Mesenchymal stem cell (in vitro differentiated cells and primary cell): ENCODE results near the gene POU3F2.

ENCODE experiments used
- DNase-seq: peaks from one replicate; pipeline ENCODE4 v3.0.0-alpha.2; 2013
- H2AFZ ChIP-seq: one replicate; pipeline ENCODE4 v1.6.1; 2013; ENCODE audit warnings: low read depth, mild to moderate bottlenecking, control low read depth, inconsistent platforms, low read length, moderate library complexity
- H2AK5ac ChIP-seq: 2 replicates; pipeline ENCODE4 v1.6.1; 2013; ENCODE audit warnings: low read length, moderate library complexity, mild to moderate bottlenecking, inconsistent platforms; ENCODE audit not compliant: severe bottlenecking
- H2BK120ac ChIP-seq: one replicate; pipeline ENCODE4 v1.6.1; 2013; ENCODE audit warnings: low read depth, mild to moderate bottlenecking, inconsistent platforms, low read length, moderate library complexity
- H2BK12ac ChIP-seq, 2 experiments: one replicate each; pipeline ENCODE4 v1.6.1; 2013; ENCODE audit warnings: inconsistent platforms in 2 of 2, low read length in 2 of 2, mild to moderate bottlenecking in 2 of 2, moderate library complexity in 2 of 2, control low read depth in 1 of 2
- H2BK15ac ChIP-seq: one replicate; pipeline ENCODE4 v1.6.1; 2013; ENCODE audit warnings: mild to moderate bottlenecking, low read depth, inconsistent platforms; ENCODE audit not compliant: poor library complexity, severe bottlenecking
- H2BK5ac ChIP-seq: 2 replicates; pipeline ENCODE4 v1.6.1; 2013; ENCODE audit warnings: low read depth, mild to moderate bottlenecking, low read length, control low read depth, inconsistent platforms; ENCODE audit not compliant: poor library complexity, severe bottlenecking
- H3K14ac ChIP-seq, 2 experiments: one replicate each; pipeline ENCODE4 v1.6.1; 2013; ENCODE audit warnings: inconsistent platforms in 2 of 2, low read length in 2 of 2, control low read depth in 1 of 2, mild to moderate bottlenecking in 1 of 2, moderate library complexity in 1 of 2
- H3K18ac ChIP-seq, 2 experiments: one replicate each; pipeline ENCODE4 v1.6.1; 2013; ENCODE audit warnings: inconsistent platforms in 2 of 2, low read length in 2 of 2, control low read depth in 1 of 2, low read depth in 1 of 2, mild to moderate bottlenecking in 1 of 2
- H3K23ac ChIP-seq, 2 experiments: one replicate each; pipeline ENCODE4 v1.6.1; 2013; ENCODE audit warnings: inconsistent platforms in 2 of 2, low read length in 2 of 2, mild to moderate bottlenecking in 2 of 2, moderate library complexity in 2 of 2, control low read depth in 1 of 2
- H3K27ac ChIP-seq: 2 replicates; pipeline ENCODE4 v1.5.1; 2013; ENCODE audit warnings: mild to moderate bottlenecking, moderate library complexity, low read length, control low read depth, inconsistent platforms; ENCODE audit not compliant: poor library complexity, severe bottlenecking
- H3K27me3 ChIP-seq, 2 experiments: 2 replicates each; pipeline versions ENCODE4 v1.6.1 to v1.7.0; 2013; ENCODE audit warnings: low read length in 2 of 2, mild to moderate bottlenecking in 2 of 2, moderate library complexity in 2 of 2, control low read depth in 1 of 2, inconsistent platforms in 1 of 2; ENCODE audit not compliant: control insufficient read depth in 1 of 2, insufficient read depth in 1 of 2
- H3K36me3 ChIP-seq, 2 experiments: 2 replicates each; pipeline versions ENCODE4 v1.6.1 to v1.7.0; 2013; ENCODE audit warnings: low read length in 2 of 2, control low read depth in 1 of 2, inconsistent platforms in 1 of 2, low read depth in 1 of 2, mild to moderate bottlenecking in 1 of 2; ENCODE audit not compliant: insufficient read depth in 2 of 2, control insufficient read depth in 1 of 2
- H3K4ac ChIP-seq, 2 experiments: one replicate each; pipeline ENCODE4 v1.6.1; 2013; ENCODE audit warnings: inconsistent platforms in 2 of 2, low read length in 2 of 2, mild to moderate bottlenecking in 2 of 2, moderate library complexity in 2 of 2, control low read depth in 1 of 2, low read depth in 1 of 2
- H3K4me1 ChIP-seq: 2 replicates; pipeline ENCODE4 v1.6.1; 2013; ENCODE audit warnings: low read depth, low read length, control low read depth; ENCODE audit not compliant: control insufficient read depth, insufficient read depth
- H3K4me2 ChIP-seq: 2 replicates; pipeline ENCODE4 v1.6.1; 2013; ENCODE audit warnings: low read length, mild to moderate bottlenecking, inconsistent platforms; ENCODE audit not compliant: poor library complexity, severe bottlenecking
- H3K4me3 ChIP-seq, 2 experiments: 2 replicates each; pipeline versions ENCODE4 v1.5.1 to v1.7.0; 2013; ENCODE audit warnings: low read length in 2 of 2, mild to moderate bottlenecking in 2 of 2, control low read depth in 1 of 2, low read depth in 1 of 2; ENCODE audit not compliant: insufficient read depth in 1 of 2
- H3K79me1 ChIP-seq: replicated peaks from 2 replicates; pipeline ENCODE4 v1.6.1; 2013; ENCODE audit warnings: mild to moderate bottlenecking, control low read depth, low read length, inconsistent platforms; ENCODE audit not compliant: poor library complexity, severe bottlenecking
- H3K9ac ChIP-seq: 2 replicates; pipeline ENCODE4 v1.7.0; 2013; ENCODE audit warnings: mild to moderate bottlenecking, low read length, moderate library complexity
- H3K9me3 ChIP-seq: 2 replicates; pipeline ENCODE4 v1.7.0; 2013; ENCODE audit warnings: mild to moderate bottlenecking, low read length; ENCODE audit not compliant: control insufficient read depth
- H4K8ac ChIP-seq: one replicate; pipeline ENCODE4 v1.6.1; 2013; ENCODE audit warnings: inconsistent platforms, mild to moderate bottlenecking, low read length, moderate library complexity
- H4K91ac ChIP-seq: one replicate; pipeline ENCODE4 v1.6.1; 2013; ENCODE audit warnings: mild to moderate bottlenecking, low read length, inconsistent platforms
- WGBS: methylation state at CpG from one replicate; pipeline ENCODE4 v1.1.7; 2013; ENCODE audit warnings: mixed read lengths; 5-methylcytosine and 5-hydroxymethylcytosine counted together

Gene POU3F2

DNA sequence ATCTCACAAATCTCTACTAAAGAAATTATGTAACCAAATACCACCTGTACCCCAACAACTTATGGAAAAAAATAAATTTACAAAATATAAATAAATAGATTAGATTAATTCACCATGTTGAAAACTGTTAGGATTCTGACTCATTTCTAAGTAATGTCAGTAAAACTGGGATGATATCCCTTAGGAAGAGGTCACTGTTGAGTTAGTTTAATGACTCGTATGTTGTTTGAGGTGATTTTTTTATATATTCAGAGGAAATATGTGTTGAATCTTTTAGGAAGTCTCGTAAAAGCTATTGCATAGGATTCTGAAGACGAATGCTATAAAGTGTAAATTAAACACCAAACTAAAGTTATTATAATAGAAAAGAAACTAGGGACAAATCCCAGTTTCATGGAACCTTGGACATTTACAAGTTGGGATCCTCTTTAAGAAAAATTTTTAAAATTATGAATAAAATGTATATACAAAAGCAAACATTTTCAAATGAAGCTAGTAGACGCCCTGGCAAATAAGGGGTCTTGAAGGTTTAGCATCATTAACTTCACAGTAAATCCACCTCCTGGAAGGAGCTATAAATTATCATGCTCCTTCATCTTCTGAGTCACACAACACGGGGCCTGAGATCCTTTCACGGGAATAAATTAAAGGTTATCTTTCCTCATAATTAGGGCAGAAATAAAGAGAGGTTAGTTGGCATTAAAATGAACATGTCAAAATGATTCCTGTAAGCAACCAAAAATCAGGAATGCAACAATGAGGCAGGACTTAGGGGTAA, 37.0 kb upstream of the POU3F2 start:
- no peak overlapping the region for H4K8ac ChIP-seq
- H2BK120ac ChIP-seq = no peak overlapping the region
- no peak overlapping the region for H2BK15ac ChIP-seq
- H3K14ac ChIP-seq = no peak overlapping the region
- no peaks in the 10 kb centered on the region for H3K36me3 ChIP-seq
- no peak overlapping the region for H3K4ac ChIP-seq
- H3K4me1 ChIP-seq = no peaks in the 10 kb centered on the region
- no peaks in the 10 kb centered on the region for H3K79me1 ChIP-seq
- H3K4me3 ChIP-seq = no peak overlapping the region
- H2AFZ ChIP-seq = no peak overlapping the region
- no peak overlapping the region for H2AK5ac ChIP-seq
- no peaks in the 10 kb centered on the region for H3K9me3 ChIP-seq
- H4K91ac ChIP-seq = no peak overlapping the region
- no peak for DNase-seq
- no peak overlapping the region for H3K27ac ChIP-seq
- no peak overlapping the region for H3K18ac ChIP-seq
- H2BK5ac ChIP-seq = no peak overlapping the region
- no peak overlapping the region for H3K23ac ChIP-seq
- no peak overlapping the region for H2BK12ac ChIP-seq
- no peak overlapping the region for H3K4me2 ChIP-seq
- WGBS = 48% methylated on average over 2 of the region's 6 CpGs
- H3K9ac ChIP-seq = no peak overlapping the region
- H3K27me3 ChIP-seq = peaks cover 0 to 7% of the 10 kb centered on the region in 2 experiments

DNA sequence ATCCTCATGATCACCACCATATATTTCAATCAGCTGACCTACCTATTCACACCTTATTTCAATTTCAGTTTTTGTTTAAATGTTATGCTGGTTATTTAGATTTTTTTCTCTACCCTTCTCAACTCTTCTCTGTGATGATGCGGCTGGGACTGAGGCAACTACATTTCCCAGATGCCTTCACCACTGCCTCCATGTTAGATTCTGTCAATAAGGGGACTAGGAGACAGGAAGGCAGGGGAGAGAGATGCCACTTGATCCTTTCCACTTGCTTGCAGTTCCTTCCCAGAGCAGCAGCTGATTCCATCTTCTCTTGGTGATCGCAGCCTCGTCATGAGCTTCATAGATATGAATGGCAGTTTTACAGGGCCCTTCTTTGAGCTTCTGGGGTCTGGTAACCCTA, 33.5 kb upstream of the POU3F2 start:
- H2AK5ac ChIP-seq = no peak overlapping the region
- no peak overlapping the region for H2AFZ ChIP-seq
- H2BK15ac ChIP-seq = no peak overlapping the region
- no peaks in the 10 kb centered on the region for H3K36me3 ChIP-seq
- H3K18ac ChIP-seq = no peak overlapping the region
- no peaks in the 10 kb centered on the region for H3K9me3 ChIP-seq
- peaks cover 0 to 13% of the 10 kb centered on the region in 2 experiments for H3K27me3 ChIP-seq
- no peak overlapping the region for H4K8ac ChIP-seq
- no peak overlapping the region for H2BK12ac ChIP-seq
- no peaks in the 10 kb centered on the region for H3K4me1 ChIP-seq
- no peak overlapping the region for H3K4me2 ChIP-seq
- no peak overlapping the region for H3K27ac ChIP-seq
- no peak for DNase-seq
- no peak overlapping the region for H3K14ac ChIP-seq
- no peak overlapping the region for H4K91ac ChIP-seq
- no peak overlapping the region for H2BK5ac ChIP-seq
- no peak overlapping the region for H3K9ac ChIP-seq
- no peak overlapping the region for H3K23ac ChIP-seq
- WGBS = 55% methylated on average over 2 of the region's 3 CpGs
- no peak overlapping the region for H3K4ac ChIP-seq
- no peak overlapping the region for H2BK120ac ChIP-seq
- no peak overlapping the region for H3K4me3 ChIP-seq
- H3K79me1 ChIP-seq = no peaks in the 10 kb centered on the region

DNA sequence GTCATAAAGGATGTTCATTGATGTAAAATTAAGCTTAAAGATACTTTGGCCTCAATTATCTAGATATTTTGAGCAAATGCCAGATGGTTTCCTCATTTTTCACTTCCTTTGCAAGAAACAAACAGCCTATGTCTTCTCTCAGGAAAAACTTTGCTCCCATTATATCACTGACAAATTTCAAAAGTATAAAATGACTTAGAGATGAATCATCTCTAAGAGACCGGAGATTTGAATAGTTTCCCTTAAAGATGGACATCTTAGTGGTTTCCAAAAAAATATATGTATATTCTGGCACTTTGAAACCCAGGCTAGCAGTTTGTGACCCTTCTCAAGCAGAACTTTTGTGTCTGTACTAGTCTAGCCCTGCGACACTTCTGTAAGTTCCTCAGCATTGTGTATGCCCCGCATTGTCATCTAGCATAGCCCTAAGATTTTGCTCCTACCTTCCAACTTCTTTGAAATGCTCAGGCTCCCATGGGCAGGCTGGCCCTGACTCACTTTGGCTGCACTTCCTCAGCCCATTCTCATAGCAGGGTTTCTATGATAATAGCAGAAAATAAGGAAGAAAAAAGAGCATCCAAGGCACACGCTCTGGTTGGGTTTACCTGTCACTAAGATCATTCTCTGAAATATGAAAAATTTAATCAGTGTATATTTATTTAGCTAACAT, 25.7 kb upstream of the POU3F2 start:
- no peak for DNase-seq
- Histone ChIP-seq H3K14ac (no peak overlapping the region), H3K18ac (no peak overlapping the region), H2AFZ (no peak overlapping the region), H2BK120ac (no peak overlapping the region), H3K4me1 (no peaks in the 10 kb centered on the region), H3K36me3 (no peaks in the 10 kb centered on the region), H3K4me3 (no peak overlapping the region), H3K4ac (no peak overlapping the region), H4K91ac (no peak overlapping the region), H2BK5ac (no peak overlapping the region), H3K27ac (no peak overlapping the region), H3K9ac (no peak overlapping the region), H3K79me1 (no peaks in the 10 kb centered on the region), H3K23ac (no peak overlapping the region), H3K4me2 (no peak overlapping the region), H2BK12ac (no peak overlapping the region), H3K9me3 (no peaks in the 10 kb centered on the region), H3K27me3 (peaks cover 0 to 4% of the 10 kb centered on the region in 2 experiments), H2AK5ac (no peak overlapping the region), H4K8ac (no peak overlapping the region), H2BK15ac (no peak overlapping the region)
- WGBS = 69% methylated on average over 2 of the region's 4 CpGs

DNA sequence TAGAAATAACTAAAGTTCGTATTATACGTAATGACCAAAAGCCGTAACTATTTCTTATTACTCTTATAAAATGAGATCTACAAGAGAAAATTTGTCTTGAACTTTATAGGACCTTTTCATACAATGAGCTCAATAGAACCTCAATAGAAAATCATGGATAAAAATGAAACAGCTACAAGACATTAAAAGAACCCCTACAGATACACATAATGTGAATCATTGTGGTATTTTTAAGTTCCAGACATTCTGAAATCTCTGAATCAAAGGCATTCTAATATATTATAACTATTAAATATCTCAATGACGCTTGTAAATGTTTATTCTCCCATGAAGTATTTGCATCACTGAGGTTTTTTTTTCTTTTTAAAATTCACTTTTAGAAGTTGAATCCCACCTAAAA, 22.2 kb upstream of the POU3F2 start:
- no peaks in the 10 kb centered on the region for H3K9me3 ChIP-seq
- no peak overlapping the region for H3K4ac ChIP-seq
- no CpG with 5 or more reads among the region's 4 CpGs for WGBS
- H2AK5ac ChIP-seq = no peak overlapping the region
- no peak overlapping the region for H2BK12ac ChIP-seq
- no peaks in the 10 kb centered on the region for H3K4me1 ChIP-seq
- DNase-seq = no peak
- no peak overlapping the region for H3K27ac ChIP-seq
- H4K8ac ChIP-seq = no peak overlapping the region
- no peak overlapping the region for H3K18ac ChIP-seq
- no peak overlapping the region for H3K4me2 ChIP-seq
- no peak overlapping the region for H2BK120ac ChIP-seq
- H2BK15ac ChIP-seq = no peak overlapping the region
- no peak overlapping the region for H3K14ac ChIP-seq
- no peak overlapping the region for H2AFZ ChIP-seq
- no peak overlapping the region for H2BK5ac ChIP-seq
- no peak overlapping the region for H3K9ac ChIP-seq
- H4K91ac ChIP-seq = no peak overlapping the region
- H3K36me3 ChIP-seq = no peaks in the 10 kb centered on the region
- no peak overlapping the region for H3K4me3 ChIP-seq
- peaks cover 0 to 4% of the 10 kb centered on the region in 2 experiments for H3K27me3 ChIP-seq
- no peaks in the 10 kb centered on the region for H3K79me1 ChIP-seq
- no peak overlapping the region for H3K23ac ChIP-seq
